ENCODE results near the gene OR4D9. TPM values are rescaled to one million over a fixed set of nuclear protein-coding genes. Genes with fewer than 3 reads are reported as not detected.

OR4D9 gene
- total RNA-seq, 1 donor from 2014 or later: not detected

DNA sequence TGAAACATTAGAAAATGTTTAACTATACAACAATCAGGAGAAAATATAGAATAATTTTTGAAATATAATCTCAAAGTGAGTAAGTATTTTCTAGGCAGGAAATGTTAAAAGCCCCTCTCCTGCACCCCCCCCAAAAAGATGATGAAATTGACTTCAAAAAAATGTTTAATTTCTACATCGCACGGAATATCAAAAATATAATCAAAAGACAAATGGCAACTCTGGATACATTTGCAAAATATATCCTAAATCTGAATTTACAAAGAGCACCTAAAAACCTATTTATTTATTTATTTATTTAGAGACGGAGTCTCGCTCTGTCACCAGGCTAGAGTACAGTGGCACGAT is 36.9 kb downstream of the OR4D9 start:
- Mint-ChIP-seq H3K4me1 (ENCODE audit: unreplicated experiment) (peaks cover 29% of the 10 kb centered on the region), H3K4me3 (ENCODE audit: unreplicated experiment) (no peak overlapping the region), H3K27me3 (ENCODE audit: unreplicated experiment) (peaks cover 18% of the 10 kb centered on the region), H3K9me3 (ENCODE audit: unreplicated experiment) (no peaks in the 10 kb centered on the region), H3K27ac (ENCODE audit: unreplicated experiment) (peak overlapping the region; percentile 59), H3K36me3 (ENCODE audit: low read depth, unreplicated experiment) (peaks cover 8% of the 10 kb centered on the region)
- no peak for TF ChIP-seq CTCF (IDR thresholded peaks at IDR 0.05; ENCODE audit: unreplicated experiment)
- DNase-seq (ENCODE audit: low spot score): no peak

DNA sequence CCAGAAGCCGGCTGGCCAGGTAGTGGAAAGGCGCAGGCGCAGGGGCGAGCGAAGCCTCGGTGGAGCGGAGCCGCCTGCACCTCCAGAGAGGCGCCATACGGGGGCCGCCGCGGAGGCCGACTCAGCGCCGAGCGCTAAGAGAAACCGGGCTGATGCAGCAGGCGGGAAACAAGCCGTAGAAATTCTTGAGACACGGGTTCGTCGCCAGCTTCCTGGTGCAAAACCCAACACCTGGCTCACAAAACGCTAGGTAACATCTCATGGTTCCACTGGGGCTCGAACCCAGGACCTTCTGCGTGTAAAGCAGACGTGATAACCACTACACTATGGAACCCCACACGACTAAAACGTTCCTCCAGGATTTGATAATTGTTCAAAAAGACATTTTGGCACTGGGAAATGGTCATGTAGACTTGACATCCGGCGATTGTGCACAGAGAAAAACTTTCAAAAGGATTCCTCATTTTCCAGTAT is 39.1 kb downstream of the OR4D9 start:
- H3K36me3 Mint-ChIP-seq (ENCODE audit: low read depth, unreplicated experiment): peaks cover 8% of the 10 kb centered on the region
- peaks cover 19% of the 10 kb centered on the region for H3K27me3 Mint-ChIP-seq (ENCODE audit: unreplicated experiment)
- peak; percentile 27 for TF ChIP-seq CTCF (IDR thresholded peaks at IDR 0.05; ENCODE audit: unreplicated experiment)
- H3K4me1 Mint-ChIP-seq (ENCODE audit: unreplicated experiment): peaks cover 31% of the 10 kb centered on the region
- peak overlapping the region; percentile 99 for H3K27ac Mint-ChIP-seq (ENCODE audit: unreplicated experiment)
- DNase-seq (ENCODE audit: low spot score): peak; percentile 84
- no peaks in the 10 kb centered on the region for H3K9me3 Mint-ChIP-seq (ENCODE audit: unreplicated experiment)
- H3K4me3 Mint-ChIP-seq (ENCODE audit: unreplicated experiment): peak overlapping the region; percentile 91

DNA sequence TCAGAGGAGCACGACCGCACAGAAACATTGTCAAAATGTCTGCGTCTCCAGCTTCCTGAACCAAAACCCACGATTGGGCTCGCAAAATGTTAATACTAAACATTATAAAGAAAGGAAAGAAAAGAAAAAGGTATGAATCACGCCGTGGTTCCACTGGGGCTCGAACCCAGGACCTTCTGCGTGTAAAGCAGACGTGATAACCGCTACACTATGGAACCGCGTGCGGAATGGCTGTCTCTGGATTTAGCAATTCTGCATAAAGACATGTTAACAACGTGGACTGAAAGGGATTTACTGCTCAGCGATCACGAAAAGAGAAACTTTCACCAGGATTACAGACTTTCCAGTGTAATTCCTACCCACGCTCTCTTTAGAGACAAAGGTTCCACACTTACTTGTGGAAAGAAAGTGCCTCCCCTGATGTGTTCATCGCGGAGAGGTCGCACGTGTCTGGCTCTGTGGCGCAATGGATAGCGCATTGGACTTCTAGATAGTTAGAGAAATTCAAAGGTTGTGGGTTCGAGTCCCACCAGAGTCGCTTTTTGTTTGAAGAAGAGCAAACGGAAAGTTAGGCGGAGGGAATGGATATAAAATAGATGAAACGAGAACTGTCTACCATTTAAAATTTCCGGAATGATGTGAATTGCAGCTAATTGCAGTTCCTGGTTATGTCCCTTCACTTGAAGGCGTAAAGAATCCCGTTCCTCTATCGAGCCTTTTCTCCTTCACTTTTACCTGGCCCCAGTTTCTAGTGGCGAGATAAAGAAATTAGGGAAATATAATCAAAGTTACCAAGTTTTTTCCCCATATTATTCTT is 39.7 kb downstream of the OR4D9 start:
- H3K27ac Mint-ChIP-seq (ENCODE audit: unreplicated experiment): peak overlapping the region; percentile 99
- peak; percentile 75 for DNase-seq (ENCODE audit: low spot score)
- H3K4me3 Mint-ChIP-seq (ENCODE audit: unreplicated experiment): peak overlapping the region; percentile 91
- no peak for TF ChIP-seq CTCF (IDR thresholded peaks at IDR 0.05; ENCODE audit: unreplicated experiment)
- peaks cover 8% of the 10 kb centered on the region for H3K36me3 Mint-ChIP-seq (ENCODE audit: low read depth, unreplicated experiment)
- H3K9me3 Mint-ChIP-seq (ENCODE audit: unreplicated experiment): no peaks in the 10 kb centered on the region
- H3K4me1 Mint-ChIP-seq (ENCODE audit: unreplicated experiment): peaks cover 33% of the 10 kb centered on the region
- peaks cover 21% of the 10 kb centered on the region for H3K27me3 Mint-ChIP-seq (ENCODE audit: unreplicated experiment)

DNA sequence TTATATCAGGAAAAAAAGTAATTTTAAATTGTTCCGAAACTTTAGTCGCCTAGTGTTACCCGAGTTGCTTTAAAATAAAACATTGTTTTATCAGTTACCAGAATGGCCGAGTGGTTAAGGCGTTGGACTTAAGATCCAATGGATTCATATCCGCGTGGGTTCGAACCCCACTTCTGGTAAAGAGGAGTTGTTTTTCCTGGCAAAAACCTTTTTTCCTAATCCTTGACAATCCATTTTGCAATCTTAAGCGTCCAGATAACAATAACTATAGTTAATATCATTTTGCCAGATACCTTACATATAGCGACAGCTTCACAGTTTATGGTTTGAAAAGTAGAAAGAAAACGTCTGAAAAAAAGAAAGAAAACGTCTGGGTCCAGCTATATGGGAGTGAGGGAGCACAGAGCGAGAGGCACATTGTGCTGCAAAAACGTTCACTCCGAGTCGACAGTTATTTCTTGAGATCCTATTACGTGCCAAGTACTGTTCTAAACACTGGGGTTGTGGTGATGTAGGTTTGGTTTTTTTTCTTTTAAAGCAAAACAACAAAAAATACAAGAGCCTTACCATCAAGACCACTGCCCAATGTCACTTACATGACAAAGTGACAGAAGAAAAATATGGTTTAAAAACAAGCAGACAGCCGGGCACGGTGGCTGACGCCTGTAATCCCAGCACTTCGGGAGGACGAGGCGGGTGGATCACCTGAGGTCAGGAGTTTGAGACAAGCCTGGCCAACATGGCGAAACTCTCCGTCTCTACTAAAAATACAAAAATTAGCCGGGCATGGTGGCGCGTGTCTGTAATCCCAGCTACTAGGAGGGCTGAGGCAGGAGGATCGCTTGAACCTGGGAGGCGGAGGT is 40.6 kb downstream of the OR4D9 start:
- Mint-ChIP-seq H3K4me3 (ENCODE audit: unreplicated experiment) (peak overlapping the region; percentile 91), H3K27ac (ENCODE audit: unreplicated experiment) (peak overlapping the region; percentile 99), H3K27me3 (ENCODE audit: unreplicated experiment) (peaks cover 27% of the 10 kb centered on the region), H3K9me3 (ENCODE audit: unreplicated experiment) (no peaks in the 10 kb centered on the region), H3K4me1 (ENCODE audit: unreplicated experiment) (peaks cover 37% of the 10 kb centered on the region), H3K36me3 (ENCODE audit: low read depth, unreplicated experiment) (peaks cover 8% of the 10 kb centered on the region)
- DNase-seq (ENCODE audit: low spot score): peak; percentile 39
- TF ChIP-seq CTCF (IDR thresholded peaks at IDR 0.05; ENCODE audit: unreplicated experiment): no peak

All from endothelial cell (in vitro differentiated cells).